Calu3 (cell line): ENCODE data around the gene CGB3. TPM values are rescaled to one million over a fixed set of nuclear protein-coding genes. Genes with fewer than 3 reads are reported as not detected.

Source experiments
- BruUV-seq: library from RNA; stranded (reverse); fragments of 400-500 nt; replicated peaks from 2 replicates; lab custom pipeline; 2021; lab: Mats Ljungman, UMichigan
- CTCF ChIA-PET: fragments of 300-600 bp; sonication (Branson Sonifier 250); formaldehyde crosslinking; loops from one replicate; lab custom pipeline; 2022; ENCODE audit warnings: antibody characterized with exemption; lab: Charles Lee
- DNase-seq: peaks from one replicate; pipeline ENCODE4 v3.0.0; 2022
- H3K27ac Mint-ChIP-seq: one replicate; pipeline ENCODE4 v1.8.0; 2022; ENCODE audit warnings: mixed read lengths; ENCODE audit not compliant: unreplicated experiment
- H3K27me3 Mint-ChIP-seq: one replicate; pipeline ENCODE4 v1.8.0; 2022; ENCODE audit warnings: mixed read lengths; ENCODE audit not compliant: unreplicated experiment
- H3K36me3 Mint-ChIP-seq: one replicate; pipeline ENCODE4 v1.8.0; 2022; ENCODE audit warnings: mild to moderate bottlenecking, moderate library complexity, mixed read lengths; ENCODE audit not compliant: insufficient read depth, unreplicated experiment
- H3K4me1 Mint-ChIP-seq: one replicate; pipeline ENCODE4 v1.8.0; 2022; ENCODE audit warnings: mild to moderate bottlenecking, low read depth, mixed read lengths; ENCODE audit not compliant: unreplicated experiment
- H3K4me3 Mint-ChIP-seq: one replicate; pipeline ENCODE4 v1.8.0; 2022; ENCODE audit warnings: mild to moderate bottlenecking, low read depth, moderate library complexity, mixed read lengths; ENCODE audit not compliant: unreplicated experiment
- H3K9me3 Mint-ChIP-seq: one replicate; pipeline ENCODE4 v1.8.0; 2022; ENCODE audit warnings: low read depth, mixed read lengths; ENCODE audit not compliant: unreplicated experiment
- intact Hi-C: fragments of 100-400 bp; cut with micrococcal nuclease; formaldehyde crosslinking; loops from one replicate; pipeline ENCODE4 v1.10.0; 2022; ENCODE audit not compliant: unreplicated experiment
- microRNA-seq: library from miRNA; unstranded; fragments of <30 nt; microRNA quantifications from one replicate; pipeline ENCODE4 v1.2.0, GENCODE V29; 2022
- total RNA-seq: library from RNA; stranded (reverse); gene quantifications from 2 replicates; pipeline ENCODE4 v1.2.3, GENCODE V29; 2022
- TF ChIP-seq, protein P1 (sequence below): fragments of 200-600 bp; IDR thresholded peaks from one replicate; pipeline ENCODE4 v1.8.0; 2022; ENCODE audit warnings: antibody characterized with exemption; ENCODE audit not compliant: unreplicated experiment

The CGB3 gene
- total RNA-seq, 1 experiment from 2014 or later = 1.1 TPM

DNA sequence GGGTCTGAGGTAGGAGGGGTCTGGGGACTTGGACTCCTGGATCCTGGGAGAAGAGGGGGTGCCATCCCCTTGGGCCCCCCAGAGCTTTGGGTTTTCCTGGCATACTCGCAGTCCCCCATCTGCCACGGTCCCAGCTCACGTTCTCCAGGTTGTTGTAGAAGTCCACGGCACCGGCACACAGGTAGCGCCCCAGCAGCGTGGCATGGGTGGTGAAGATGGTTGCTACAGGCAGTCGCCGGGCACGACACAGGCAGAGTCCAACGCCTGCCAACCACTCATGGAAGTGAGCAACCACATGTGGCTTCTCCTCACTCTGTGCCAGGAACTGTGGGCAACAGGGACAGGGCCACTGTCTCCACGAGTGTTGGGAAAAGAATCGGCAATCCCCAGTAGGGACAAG, 38.4 kb downstream of the CGB3 start:
- intact Hi-C loops = no loop called here
- Mint-ChIP-seq H3K4me1 (peaks cover 9% of the 10 kb centered on the region), H3K36me3 (peaks cover 57% of the 10 kb centered on the region), H3K9me3 (no peaks in the 10 kb centered on the region), H3K4me3 (no peak overlapping the region), H3K27me3 (no peaks in the 10 kb centered on the region), H3K27ac (no peak overlapping the region)
- TF ChIP-seq, protein P1, sequence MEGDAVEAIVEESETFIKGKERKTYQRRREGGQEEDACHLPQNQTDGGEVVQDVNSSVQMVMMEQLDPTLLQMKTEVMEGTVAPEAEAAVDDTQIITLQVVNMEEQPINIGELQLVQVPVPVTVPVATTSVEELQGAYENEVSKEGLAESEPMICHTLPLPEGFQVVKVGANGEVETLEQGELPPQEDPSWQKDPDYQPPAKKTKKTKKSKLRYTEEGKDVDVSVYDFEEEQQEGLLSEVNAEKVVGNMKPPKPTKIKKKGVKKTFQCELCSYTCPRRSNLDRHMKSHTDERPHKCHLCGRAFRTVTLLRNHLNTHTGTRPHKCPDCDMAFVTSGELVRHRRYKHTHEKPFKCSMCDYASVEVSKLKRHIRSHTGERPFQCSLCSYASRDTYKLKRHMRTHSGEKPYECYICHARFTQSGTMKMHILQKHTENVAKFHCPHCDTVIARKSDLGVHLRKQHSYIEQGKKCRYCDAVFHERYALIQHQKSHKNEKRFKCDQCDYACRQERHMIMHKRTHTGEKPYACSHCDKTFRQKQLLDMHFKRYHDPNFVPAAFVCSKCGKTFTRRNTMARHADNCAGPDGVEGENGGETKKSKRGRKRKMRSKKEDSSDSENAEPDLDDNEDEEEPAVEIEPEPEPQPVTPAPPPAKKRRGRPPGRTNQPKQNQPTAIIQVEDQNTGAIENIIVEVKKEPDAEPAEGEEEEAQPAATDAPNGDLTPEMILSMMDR = no peak
- no TSS peak for BruUV-seq
- DNase-seq = no peak
- CTCF ChIA-PET = no interaction called here

DNA sequence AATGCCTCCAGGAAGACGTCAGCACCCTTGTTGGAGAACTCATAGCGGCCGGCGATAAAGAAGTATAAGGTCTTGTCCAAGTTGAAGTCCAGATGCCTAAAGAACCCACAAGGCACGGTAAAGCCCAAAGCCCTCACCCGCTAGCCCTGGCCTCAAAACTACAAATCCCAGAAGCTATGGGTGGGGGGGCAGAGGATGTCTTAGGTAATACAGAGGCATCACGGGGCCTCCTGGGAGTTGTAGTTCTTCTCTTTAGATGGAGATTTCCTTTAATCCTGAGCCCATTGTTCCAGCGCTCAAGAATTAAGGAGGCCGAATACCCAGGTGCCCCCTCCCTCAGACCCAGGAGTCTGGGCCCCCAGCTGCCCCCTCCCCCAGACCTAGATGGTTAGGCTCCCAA, 41.9 kb downstream of the CGB3 start:
- Mint-ChIP-seq H3K36me3 (peaks cover 66% of the 10 kb centered on the region), H3K27me3 (no peaks in the 10 kb centered on the region), H3K4me3 (no peak overlapping the region), H3K9me3 (no peaks in the 10 kb centered on the region), H3K4me1 (no peaks in the 10 kb centered on the region), H3K27ac (no peak overlapping the region)
- CTCF ChIA-PET = interaction anchor here (0.9 kb wide), 1 partner anchor 12 kb away, joined by 3 read pairs; no protein-coding TSS in a partner anchor
- no TSS peak for BruUV-seq
- TF ChIP-seq, protein P1 = no peak
- no peak for DNase-seq
- intact Hi-C loops = no loop called here

DNA sequence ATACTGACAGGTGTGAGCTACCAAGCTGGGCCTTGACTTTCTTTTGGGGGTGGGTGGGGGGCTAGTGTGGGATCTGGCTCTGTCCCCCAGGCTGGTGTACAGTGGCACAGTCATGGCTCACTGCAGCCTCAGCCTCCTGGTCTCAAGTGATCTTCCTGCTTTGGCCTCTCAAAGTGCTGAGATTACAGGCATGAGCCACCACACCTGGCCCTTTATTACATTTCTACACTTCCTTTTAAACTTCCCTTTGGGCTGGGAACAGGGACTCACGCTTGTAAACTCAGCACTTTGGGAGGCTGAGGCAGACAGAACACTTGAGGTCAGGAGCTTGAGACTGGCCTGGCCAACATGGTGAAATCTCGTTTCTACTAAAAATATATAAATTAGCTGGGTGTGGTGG, 47.1 kb downstream of the CGB3 start:
- intact Hi-C loops = no loop called here
- CTCF ChIA-PET = no interaction called here
- H3K27me3 Mint-ChIP-seq = no peaks in the 10 kb centered on the region
- H3K4me3 Mint-ChIP-seq = no peak overlapping the region
- H3K36me3 Mint-ChIP-seq = peaks cover 51% of the 10 kb centered on the region
- DNase-seq = no peak
- BruUV-seq = no TSS peak
- H3K27ac Mint-ChIP-seq = no peak overlapping the region
- no peaks in the 10 kb centered on the region for H3K4me1 Mint-ChIP-seq
- TF ChIP-seq, protein P1 = no peak
- H3K9me3 Mint-ChIP-seq = no peaks in the 10 kb centered on the region

DNA sequence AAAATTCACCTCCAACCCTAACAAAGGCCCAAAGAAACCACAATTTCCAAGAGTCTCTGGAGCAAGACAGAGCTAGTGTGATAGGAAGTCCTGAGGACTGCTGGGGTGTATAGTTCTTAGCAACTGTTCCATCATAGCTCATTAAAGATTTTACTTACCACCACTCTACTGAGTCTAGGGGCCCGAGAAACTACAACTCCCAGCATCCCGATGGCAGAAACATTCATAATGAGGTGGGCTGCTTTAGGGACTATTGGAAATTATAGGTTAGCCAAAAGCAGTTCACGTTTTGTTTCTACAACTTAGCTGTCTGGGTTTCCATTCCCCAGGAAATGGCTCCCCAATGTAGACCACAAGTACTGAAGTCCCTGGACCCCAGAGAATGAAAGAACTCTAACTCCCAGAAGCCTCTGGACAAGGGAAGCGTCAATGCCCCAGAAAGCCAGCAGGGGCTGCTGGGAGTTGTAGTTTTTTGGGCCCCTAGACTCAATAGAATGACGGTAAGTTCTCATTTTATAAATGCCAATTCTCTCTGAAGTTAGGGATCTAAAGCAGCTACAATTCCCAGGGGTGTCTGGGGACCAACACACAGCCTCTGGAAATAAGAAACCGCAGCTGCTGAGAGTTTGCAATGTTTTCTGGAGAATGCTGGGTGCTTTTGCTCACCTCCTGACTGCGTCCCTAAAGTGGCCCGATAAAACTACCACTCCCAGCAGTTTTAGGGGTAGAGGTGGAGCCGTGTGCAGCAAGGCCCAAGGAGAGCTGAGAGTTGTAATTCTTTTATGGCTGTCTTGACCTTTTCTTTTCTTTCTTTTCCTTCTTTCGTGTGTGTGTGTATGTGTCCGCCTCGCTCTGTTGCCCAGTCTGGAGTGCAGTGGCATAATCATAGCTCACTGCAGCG, 47.9 kb downstream of the CGB3 start:
- CTCF ChIA-PET = interaction anchor here (0.7 kb wide), 1 partner anchor 245 kb away, joined by 4 read pairs; no protein-coding TSS in a partner anchor
- no peaks in the 10 kb centered on the region for H3K9me3 Mint-ChIP-seq
- no peak overlapping the region for H3K4me3 Mint-ChIP-seq
- no peaks in the 10 kb centered on the region for H3K27me3 Mint-ChIP-seq
- no TSS peak for BruUV-seq
- no peak for DNase-seq
- H3K4me1 Mint-ChIP-seq = no peaks in the 10 kb centered on the region
- TF ChIP-seq, protein P1 = no peak
- H3K36me3 Mint-ChIP-seq = peaks cover 49% of the 10 kb centered on the region
- H3K27ac Mint-ChIP-seq = no peak overlapping the region
- intact Hi-C loops = no loop called here

Small RNA genes within 50 kb of the gene (microRNA-seq; reads per million reads assigned to microRNA genes)
- not detected for gene MIR6798

Other genes starting within 250 kb of the CGB3 start
- gene BCAT2, start 213.3 kb downstream of the CGB3 start, total RNA-seq = 84.4 and 91.0 TPM in 2 replicates
- 2.6 and 5.7 TPM in 2 replicates for gene HSD17B14, start 187.8 kb downstream of the CGB3 start, total RNA-seq
- 57.6 and 72.2 TPM in 2 replicates for gene PLEKHA4, start 155.7 kb downstream of the CGB3 start, total RNA-seq
- gene PPP1R15A, start 151.9 kb downstream of the CGB3 start, total RNA-seq = 118 TPM in 2 replicates
- not detected in 2 replicates for gene TULP2, start 125.6 kb downstream of the CGB3 start, total RNA-seq
- 162 and 173 TPM in 2 replicates for gene NUCB1, start 124.0 kb downstream of the CGB3 start, total RNA-seq
- 2.1 and 5.3 TPM in 2 replicates for gene DHDH, start 90.6 kb downstream of the CGB3 start, total RNA-seq
- gene BAX, start 69.5 kb downstream of the CGB3 start, total RNA-seq = 141 and 147 TPM in 2 replicates
- 1,459 and 1,979 TPM in 2 replicates for gene FTL, start 59.0 kb downstream of the CGB3 start, total RNA-seq
- 59.6 and 64.7 TPM in 2 replicates for gene GYS1, start 31.0 kb downstream of the CGB3 start, total RNA-seq
- gene RUVBL2, start 30.4 kb downstream of the CGB3 start, total RNA-seq = 184 and 199 TPM in 2 replicates
- gene LHB, start 7.2 kb downstream of the CGB3 start, total RNA-seq = 1.1 TPM in 1 of 2 replicates, not detected in the other
- gene CGB2, start 7.6 kb upstream of the CGB3 start, total RNA-seq = 0.52 TPM in 1 of 2 replicates, not detected in the other
- not detected in 2 replicates for gene CGB1, start 12.6 kb upstream of the CGB3 start, total RNA-seq
- 2.6 and 3.3 TPM in 2 replicates for gene CGB5, start 19.5 kb upstream of the CGB3 start, total RNA-seq
- 0.54 and 0.56 TPM in 2 replicates for gene CGB8, start 24.8 kb upstream of the CGB3 start, total RNA-seq
- 0.66 and 1.0 TPM in 2 replicates for gene CGB7, start 33.4 kb upstream of the CGB3 start, total RNA-seq
- 0.69 and 0.83 TPM in 2 replicates for gene NTF4, start 40.5 kb upstream of the CGB3 start, total RNA-seq
- not detected in 2 replicates for gene KCNA7, start 48.4 kb upstream of the CGB3 start, total RNA-seq
- gene SNRNP70, start 61.1 kb upstream of the CGB3 start, total RNA-seq = 310 and 325 TPM in 2 replicates
- gene LIN7B, start 90.0 kb upstream of the CGB3 start, total RNA-seq = 7.0 and 7.5 TPM in 2 replicates
- 1.9 and 2.0 TPM in 2 replicates for gene C19orf73, start 94.8 kb upstream of the CGB3 start, total RNA-seq
- gene PPFIA3, start 95.2 kb upstream of the CGB3 start, total RNA-seq = 4.9 and 6.0 TPM in 2 replicates
- gene HRC, start 131.1 kb upstream of the CGB3 start, total RNA-seq = not detected in 2 replicates
- gene TRPM4, start 133.5 kb upstream of the CGB3 start, total RNA-seq = 70.0 and 79.9 TPM in 2 replicates